ENCODE results near the gene BRD8.

BRD8 gene

GRCh38 chr5:138128334-138128733 lies 50.1 kb downstream of the BRD8 start:
- Histone ChIP-seq H3K27me3 (ENCODE audit: control insufficient read depth, insufficient read depth, low read length) (no peaks in the 10 kb centered on the region), H3K27ac (ENCODE audit: low read depth, low read length) (no peak overlapping the region), H3K9me3 (ENCODE audit: control insufficient read depth, insufficient read depth, low read depth, low read length) (no peaks in the 10 kb centered on the region), H3K4me1 (ENCODE audit: control insufficient read depth, insufficient read depth, low read length) (peaks cover 5% of the 10 kb centered on the region), H3K36me3 (ENCODE audit: control insufficient read depth, insufficient read depth, low read length) (no peaks in the 10 kb centered on the region), H3K9ac (ENCODE audit: low read length) (no peak overlapping the region), H3K4me3 (ENCODE audit: low read depth, low read length) (no peak overlapping the region)

- no peak overlapping the region for H3K9ac ChIP-seq (ENCODE audit: low read length)
- H3K4me1 ChIP-seq (ENCODE audit: control insufficient read depth, insufficient read depth, low read length): peaks cover 14% of the 10 kb centered on the region
- no peak overlapping the region for H3K27ac ChIP-seq (ENCODE audit: low read depth, low read length)
- no peaks in the 10 kb centered on the region for H3K27me3 ChIP-seq (ENCODE audit: control insufficient read depth, insufficient read depth, low read length)
- no peak overlapping the region for H3K4me3 ChIP-seq (ENCODE audit: low read depth, low read length)
- H3K9me3 ChIP-seq (ENCODE audit: control insufficient read depth, insufficient read depth, low read depth, low read length): no peaks in the 10 kb centered on the region
- H3K36me3 ChIP-seq (ENCODE audit: control insufficient read depth, insufficient read depth, low read length): no peaks in the 10 kb centered on the region
Observed at GRCh38 chr5:138115254-138115653, 63.2 kb downstream of the BRD8 start.

GRCh38 chr5:138111937-138112336 lies 66.5 kb downstream of the BRD8 start:
- no peak overlapping the region for H3K4me3 ChIP-seq (ENCODE audit: low read depth, low read length)
- no peaks in the 10 kb centered on the region for H3K9me3 ChIP-seq (ENCODE audit: control insufficient read depth, insufficient read depth, low read depth, low read length)
- H3K9ac ChIP-seq (ENCODE audit: low read length): no peak overlapping the region
- H3K27me3 ChIP-seq (ENCODE audit: control insufficient read depth, insufficient read depth, low read length): no peaks in the 10 kb centered on the region
- H3K4me1 ChIP-seq (ENCODE audit: control insufficient read depth, insufficient read depth, low read length): peaks cover 27% of the 10 kb centered on the region
- H3K36me3 ChIP-seq (ENCODE audit: control insufficient read depth, insufficient read depth, low read length): no peaks in the 10 kb centered on the region
- no peak overlapping the region for H3K27ac ChIP-seq (ENCODE audit: low read depth, low read length)

- Histone ChIP-seq H3K27me3 (ENCODE audit: control insufficient read depth, insufficient read depth, low read length) (no peaks in the 10 kb centered on the region), H3K9ac (ENCODE audit: low read length) (no peak overlapping the region), H3K4me1 (ENCODE audit: control insufficient read depth, insufficient read depth, low read length) (peaks cover 27% of the 10 kb centered on the region), H3K4me3 (ENCODE audit: low read depth, low read length) (no peak overlapping the region), H3K9me3 (ENCODE audit: control insufficient read depth, insufficient read depth, low read depth, low read length) (no peaks in the 10 kb centered on the region), H3K27ac (ENCODE audit: low read depth, low read length) (peak overlapping the region; percentile 40; the same call in 1 of the 2 replicates), H3K36me3 (ENCODE audit: control insufficient read depth, insufficient read depth, low read length) (no peaks in the 10 kb centered on the region)
Observed at GRCh38 chr5:138111181-138111580, 67.2 kb downstream of the BRD8 start.

GRCh38 chr5:138110266-138110963 lies 68.0 kb downstream of the BRD8 start:
- H3K27me3 ChIP-seq (ENCODE audit: control insufficient read depth, insufficient read depth, low read length): no peaks in the 10 kb centered on the region
- peak overlapping the region; percentile 4; the same call in 1 of the 2 replicates for H3K4me3 ChIP-seq (ENCODE audit: low read depth, low read length)
- peaks cover 27% of the 10 kb centered on the region for H3K4me1 ChIP-seq (ENCODE audit: control insufficient read depth, insufficient read depth, low read length)
- H3K36me3 ChIP-seq (ENCODE audit: control insufficient read depth, insufficient read depth, low read length): no peaks in the 10 kb centered on the region
- peak overlapping the region; percentile 42; the same call in 1 of the 2 replicates for H3K27ac ChIP-seq (ENCODE audit: low read depth, low read length)
- no peaks in the 10 kb centered on the region for H3K9me3 ChIP-seq (ENCODE audit: control insufficient read depth, insufficient read depth, low read depth, low read length)
- peak overlapping the region; percentile 17 for H3K9ac ChIP-seq (ENCODE audit: low read length)

- H3K4me3 ChIP-seq (ENCODE audit: low read depth, low read length): no peak overlapping the region; the same call in 1 of the 2 replicates
- H3K36me3 ChIP-seq (ENCODE audit: control insufficient read depth, insufficient read depth, low read length): no peaks in the 10 kb centered on the region
- no peaks in the 10 kb centered on the region for H3K9me3 ChIP-seq (ENCODE audit: control insufficient read depth, insufficient read depth, low read depth, low read length)
- peak overlapping the region; percentile 17 for H3K9ac ChIP-seq (ENCODE audit: low read length)
- H3K4me1 ChIP-seq (ENCODE audit: control insufficient read depth, insufficient read depth, low read length): peaks cover 27% of the 10 kb centered on the region
- peak overlapping the region; percentile 42; the same call in 1 of the 2 replicates for H3K27ac ChIP-seq (ENCODE audit: low read depth, low read length)
- no peaks in the 10 kb centered on the region for H3K27me3 ChIP-seq (ENCODE audit: control insufficient read depth, insufficient read depth, low read length)
Observed at GRCh38 chr5:138109463-138110265, 68.8 kb downstream of the BRD8 start.

GRCh38 chr5:138107213-138107612 lies 71.2 kb downstream of the BRD8 start:
- H3K36me3 ChIP-seq (ENCODE audit: control insufficient read depth, insufficient read depth, low read length): no peaks in the 10 kb centered on the region
- H3K4me3 ChIP-seq (ENCODE audit: low read depth, low read length): no peak overlapping the region
- peaks cover 40% of the 10 kb centered on the region for H3K4me1 ChIP-seq (ENCODE audit: control insufficient read depth, insufficient read depth, low read length)
- no peak overlapping the region for H3K9ac ChIP-seq (ENCODE audit: low read length)
- no peaks in the 10 kb centered on the region for H3K9me3 ChIP-seq (ENCODE audit: control insufficient read depth, insufficient read depth, low read depth, low read length)
- H3K27ac ChIP-seq (ENCODE audit: low read depth, low read length): no peak overlapping the region
- no peaks in the 10 kb centered on the region; the same call in 1 of the 2 replicates for H3K27me3 ChIP-seq (ENCODE audit: control insufficient read depth, insufficient read depth, low read length)

- Histone ChIP-seq H3K4me1 (ENCODE audit: control insufficient read depth, insufficient read depth, low read length) (peaks cover 31% of the 10 kb centered on the region), H3K27ac (ENCODE audit: low read depth, low read length) (no peak overlapping the region), H3K9me3 (ENCODE audit: control insufficient read depth, insufficient read depth, low read depth, low read length) (no peaks in the 10 kb centered on the region), H3K27me3 (ENCODE audit: control insufficient read depth, insufficient read depth, low read length) (no peaks in the 10 kb centered on the region; the same call in 1 of the 2 replicates), H3K4me3 (ENCODE audit: low read depth, low read length) (no peak overlapping the region), H3K36me3 (ENCODE audit: control insufficient read depth, insufficient read depth, low read length) (no peaks in the 10 kb centered on the region), H3K9ac (ENCODE audit: low read length) (no peak overlapping the region)
Observed at GRCh38 chr5:138105709-138106108, 72.7 kb downstream of the BRD8 start.

GRCh38 chr5:138103319-138103637 lies 75.2 kb downstream of the BRD8 start:
- Histone ChIP-seq H3K9ac (ENCODE audit: low read length) (no peak overlapping the region), H3K4me1 (ENCODE audit: control insufficient read depth, insufficient read depth, low read length) (peaks cover 16% of the 10 kb centered on the region), H3K9me3 (ENCODE audit: control insufficient read depth, insufficient read depth, low read depth, low read length) (no peaks in the 10 kb centered on the region), H3K36me3 (ENCODE audit: control insufficient read depth, insufficient read depth, low read length) (no peaks in the 10 kb centered on the region), H3K4me3 (ENCODE audit: low read depth, low read length) (no peak overlapping the region), H3K27ac (ENCODE audit: low read depth, low read length) (no peak overlapping the region), H3K27me3 (ENCODE audit: control insufficient read depth, insufficient read depth, low read length) (peaks cover 6% of the 10 kb centered on the region; the same call in 1 of the 2 replicates)

- no peaks in the 10 kb centered on the region for H3K9me3 ChIP-seq (ENCODE audit: control insufficient read depth, insufficient read depth, low read depth, low read length)
- H3K4me3 ChIP-seq (ENCODE audit: low read depth, low read length): no peak overlapping the region
- H3K9ac ChIP-seq (ENCODE audit: low read length): no peak overlapping the region
- peaks cover 10% of the 10 kb centered on the region; the same call in 1 of the 2 replicates for H3K27me3 ChIP-seq (ENCODE audit: control insufficient read depth, insufficient read depth, low read length)
- peaks cover 16% of the 10 kb centered on the region for H3K4me1 ChIP-seq (ENCODE audit: control insufficient read depth, insufficient read depth, low read length)
- H3K36me3 ChIP-seq (ENCODE audit: control insufficient read depth, insufficient read depth, low read length): no peaks in the 10 kb centered on the region
- H3K27ac ChIP-seq (ENCODE audit: low read depth, low read length): no peak overlapping the region
Observed at GRCh38 chr5:138102454-138103318, 75.7 kb downstream of the BRD8 start.
